ENCODE measurements around the gene TRIM2. TPM values are rescaled to one million over a fixed set of nuclear protein-coding genes. Genes with fewer than 3 reads are reported as not detected.

Gene TRIM2
- total RNA-seq, 2 donors from 2014 or later, result 54.5 to 70.4 TPM

GRCh38 chr4:153169776-153170175, 34.5 kb upstream of the TRIM2 start:
- Histone ChIP-seq H3K9me3 (no peaks in the 10 kb centered on the region), H3K4me1 (replicated peaks) (no peaks in the 10 kb centered on the region), H3K27me3 (replicated peaks; ENCODE audit: insufficient read depth) (no peaks in the 10 kb centered on the region), H3K4me3 (no peak overlapping the region), H3K27ac (no peak overlapping the region), H3K36me3 (no peaks in the 10 kb centered on the region)
- TF ChIP-seq POLR2A (IDR thresholded peaks at IDR 0.05), result no peak
- no peak for TF ChIP-seq CTCF (IDR thresholded peaks at IDR 0.05)
- no peak for TF ChIP-seq POLR2AphosphoS5 (IDR thresholded peaks at IDR 0.05)
- intact Hi-C loops (cut with DNase I), result no loop called here
- 84% methylated on average over 8 of the region's 8 CpGs for WGBS
- DNase-seq (ENCODE audit: low spot score), result no peak

GRCh38 chr4:153170407-153170806, 33.8 kb upstream of the TRIM2 start:
- intact Hi-C loops (cut with DNase I), result no loop called here
- TF ChIP-seq POLR2AphosphoS5 (IDR thresholded peaks at IDR 0.05), result no peak
- no peak for TF ChIP-seq POLR2A (IDR thresholded peaks at IDR 0.05)
- TF ChIP-seq CTCF (IDR thresholded peaks at IDR 0.05), result no peak
- H3K4me1 ChIP-seq (replicated peaks), result no peaks in the 10 kb centered on the region
- H3K27me3 ChIP-seq (replicated peaks; ENCODE audit: insufficient read depth), result no peaks in the 10 kb centered on the region
- H3K27ac ChIP-seq, result no peak overlapping the region
- H3K36me3 ChIP-seq, result no peaks in the 10 kb centered on the region
- DNase-seq (ENCODE audit: low spot score), result no peak
- H3K4me3 ChIP-seq, result no peak overlapping the region
- 94% methylated on average over 2 of the region's 2 CpGs for WGBS
- H3K9me3 ChIP-seq, result no peaks in the 10 kb centered on the region

- no peaks in the 10 kb centered on the region for H3K27me3 ChIP-seq (replicated peaks; ENCODE audit: insufficient read depth)
- no peaks in the 10 kb centered on the region for H3K9me3 ChIP-seq
- no peaks in the 10 kb centered on the region for H3K4me1 ChIP-seq (replicated peaks)
- H3K27ac ChIP-seq, result no peak overlapping the region
- no peak overlapping the region for H3K4me3 ChIP-seq
- H3K36me3 ChIP-seq, result no peaks in the 10 kb centered on the region
- TF ChIP-seq CTCF (IDR thresholded peaks at IDR 0.05) (no peak), POLR2AphosphoS5 (IDR thresholded peaks at IDR 0.05) (no peak), POLR2A (IDR thresholded peaks at IDR 0.05) (no peak)
- 96% methylated on average over 22 of the region's 22 CpGs for WGBS
- intact Hi-C loops (cut with DNase I), result no loop called here
- DNase-seq (ENCODE audit: low spot score), result no peak
Measured at GRCh38 chr4:153174821-153175567, 29.2 kb upstream of the TRIM2 start.

GRCh38 chr4:153176938-153177337, 27.3 kb upstream of the TRIM2 start:
- intact Hi-C loops (cut with DNase I), result no loop called here
- no peak for DNase-seq (ENCODE audit: low spot score)

More at GRCh38 chr4:153176938-153177337, 27.3 kb upstream of the TRIM2 start:
- Histone ChIP-seq H3K4me3 (no peak overlapping the region), H3K4me1 (replicated peaks) (no peaks in the 10 kb centered on the region), H3K27ac (no peak overlapping the region), H3K9me3 (no peaks in the 10 kb centered on the region), H3K27me3 (replicated peaks; ENCODE audit: insufficient read depth) (no peaks in the 10 kb centered on the region), H3K36me3 (no peaks in the 10 kb centered on the region)
- TF ChIP-seq POLR2A (IDR thresholded peaks at IDR 0.05) (no peak), CTCF (IDR thresholded peaks at IDR 0.05) (no peak), POLR2AphosphoS5 (IDR thresholded peaks at IDR 0.05) (no peak)
- WGBS, result 86% methylated on average over 3 of the region's 3 CpGs

Data from prostate gland (tissue), 2 donors.